Measurements from ENCODE around the gene IREB2. TPM values are rescaled to one million over a fixed set of nuclear protein-coding genes. Genes with fewer than 3 reads are reported as not detected.

Gene IREB2, protein sequence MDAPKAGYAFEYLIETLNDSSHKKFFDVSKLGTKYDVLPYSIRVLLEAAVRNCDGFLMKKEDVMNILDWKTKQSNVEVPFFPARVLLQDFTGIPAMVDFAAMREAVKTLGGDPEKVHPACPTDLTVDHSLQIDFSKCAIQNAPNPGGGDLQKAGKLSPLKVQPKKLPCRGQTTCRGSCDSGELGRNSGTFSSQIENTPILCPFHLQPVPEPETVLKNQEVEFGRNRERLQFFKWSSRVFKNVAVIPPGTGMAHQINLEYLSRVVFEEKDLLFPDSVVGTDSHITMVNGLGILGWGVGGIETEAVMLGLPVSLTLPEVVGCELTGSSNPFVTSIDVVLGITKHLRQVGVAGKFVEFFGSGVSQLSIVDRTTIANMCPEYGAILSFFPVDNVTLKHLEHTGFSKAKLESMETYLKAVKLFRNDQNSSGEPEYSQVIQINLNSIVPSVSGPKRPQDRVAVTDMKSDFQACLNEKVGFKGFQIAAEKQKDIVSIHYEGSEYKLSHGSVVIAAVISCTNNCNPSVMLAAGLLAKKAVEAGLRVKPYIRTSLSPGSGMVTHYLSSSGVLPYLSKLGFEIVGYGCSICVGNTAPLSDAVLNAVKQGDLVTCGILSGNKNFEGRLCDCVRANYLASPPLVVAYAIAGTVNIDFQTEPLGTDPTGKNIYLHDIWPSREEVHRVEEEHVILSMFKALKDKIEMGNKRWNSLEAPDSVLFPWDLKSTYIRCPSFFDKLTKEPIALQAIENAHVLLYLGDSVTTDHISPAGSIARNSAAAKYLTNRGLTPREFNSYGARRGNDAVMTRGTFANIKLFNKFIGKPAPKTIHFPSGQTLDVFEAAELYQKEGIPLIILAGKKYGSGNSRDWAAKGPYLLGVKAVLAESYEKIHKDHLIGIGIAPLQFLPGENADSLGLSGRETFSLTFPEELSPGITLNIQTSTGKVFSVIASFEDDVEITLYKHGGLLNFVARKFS
- total RNA-seq = 7.6 and 8.2 TPM in 2 replicates

DNA sequence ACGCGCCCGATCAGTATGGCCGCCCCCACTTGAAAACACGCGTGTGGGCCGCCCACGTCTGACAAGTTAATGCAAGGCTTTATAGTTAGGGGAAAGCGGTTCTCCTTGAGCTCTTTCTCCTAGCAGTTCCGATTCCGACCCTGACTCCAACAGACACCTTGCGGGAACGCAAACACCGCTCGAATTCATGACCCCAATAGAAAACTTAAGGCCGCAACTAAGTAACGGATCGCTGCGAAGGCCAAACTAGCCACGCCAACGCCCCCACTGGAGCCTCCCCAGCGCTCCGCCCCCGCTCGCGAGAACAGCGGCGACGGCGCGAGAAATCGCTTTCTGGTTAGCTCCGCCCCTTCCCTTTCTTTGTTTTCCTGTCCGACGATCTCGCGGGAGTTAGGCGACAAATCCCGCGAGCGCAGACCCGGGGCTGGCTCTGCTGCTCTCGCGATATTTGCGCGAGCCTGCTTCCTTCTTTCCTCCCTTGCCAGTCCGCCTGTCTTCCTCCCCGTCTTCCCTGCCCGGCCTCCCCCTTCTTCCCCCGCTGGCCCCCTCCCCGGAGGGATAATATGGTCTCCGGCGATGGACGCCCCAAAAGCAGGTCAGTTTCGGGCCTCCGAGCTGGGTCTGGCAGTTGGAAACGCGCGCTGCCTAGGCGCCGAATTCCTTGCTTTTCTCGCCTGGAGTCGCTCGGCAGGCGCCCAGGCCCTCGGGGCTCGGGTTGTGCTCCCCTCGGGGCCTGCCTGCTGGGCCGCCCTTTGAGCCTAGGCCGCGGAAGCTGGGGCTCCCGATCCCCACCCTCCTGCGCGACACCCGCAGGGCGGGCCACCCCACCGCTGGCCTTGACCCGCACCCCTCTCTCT, at the start of gene IREB2:
TSS of gene IREB2 (plus strand) at position 455 of the 857 bp plus-strand sequence. CDS start at position 577, 122 bp downstream.

DNA sequence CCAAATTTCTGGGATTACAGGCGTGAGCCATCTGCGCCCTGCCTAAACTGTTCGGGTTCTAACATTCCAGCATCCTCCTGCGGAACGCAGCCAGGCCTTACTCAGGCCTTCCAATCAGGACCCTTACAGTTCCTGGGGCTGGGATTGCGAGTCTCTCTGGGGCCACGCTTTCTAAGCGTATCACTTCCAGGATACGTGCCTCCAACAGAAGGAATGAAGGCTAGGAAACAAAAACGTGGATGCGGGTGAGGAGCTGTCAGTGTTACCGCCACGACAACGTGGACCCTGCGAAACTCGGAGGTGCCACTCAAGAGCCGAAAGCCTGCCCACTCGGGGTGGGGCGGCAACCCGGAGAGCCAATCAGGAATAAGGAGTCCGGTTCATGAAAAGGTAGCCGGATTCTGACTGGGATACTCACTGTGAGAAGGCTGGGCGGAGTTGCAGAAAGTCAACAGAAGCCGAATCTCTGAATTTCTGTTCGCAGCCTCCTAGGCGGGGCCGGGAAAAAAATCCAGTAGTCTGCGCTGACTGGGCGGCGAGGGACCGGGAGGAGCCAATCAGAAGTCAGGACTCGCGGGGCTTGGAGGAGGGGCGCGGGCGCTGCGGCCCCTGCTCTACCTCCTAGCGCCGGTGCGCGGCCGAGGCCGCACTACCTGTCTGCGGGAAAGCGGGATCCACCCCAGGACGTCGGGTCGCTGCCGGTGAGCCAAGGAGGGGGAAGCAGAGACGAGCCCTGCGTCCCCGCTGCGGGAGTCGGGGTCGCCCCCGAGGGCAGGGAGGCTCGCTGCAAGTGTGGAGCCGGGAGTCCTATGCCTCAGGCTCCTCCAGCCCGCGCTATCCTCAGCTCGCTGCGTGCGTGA, 69.2 kb downstream of the IREB2 start, which contains the start of gene HYKK:
TSS of gene HYKK (plus strand) at position 607 of the 860 bp plus-strand sequence. CDS start 5,512 bp downstream, outside the sequence.

DNA sequence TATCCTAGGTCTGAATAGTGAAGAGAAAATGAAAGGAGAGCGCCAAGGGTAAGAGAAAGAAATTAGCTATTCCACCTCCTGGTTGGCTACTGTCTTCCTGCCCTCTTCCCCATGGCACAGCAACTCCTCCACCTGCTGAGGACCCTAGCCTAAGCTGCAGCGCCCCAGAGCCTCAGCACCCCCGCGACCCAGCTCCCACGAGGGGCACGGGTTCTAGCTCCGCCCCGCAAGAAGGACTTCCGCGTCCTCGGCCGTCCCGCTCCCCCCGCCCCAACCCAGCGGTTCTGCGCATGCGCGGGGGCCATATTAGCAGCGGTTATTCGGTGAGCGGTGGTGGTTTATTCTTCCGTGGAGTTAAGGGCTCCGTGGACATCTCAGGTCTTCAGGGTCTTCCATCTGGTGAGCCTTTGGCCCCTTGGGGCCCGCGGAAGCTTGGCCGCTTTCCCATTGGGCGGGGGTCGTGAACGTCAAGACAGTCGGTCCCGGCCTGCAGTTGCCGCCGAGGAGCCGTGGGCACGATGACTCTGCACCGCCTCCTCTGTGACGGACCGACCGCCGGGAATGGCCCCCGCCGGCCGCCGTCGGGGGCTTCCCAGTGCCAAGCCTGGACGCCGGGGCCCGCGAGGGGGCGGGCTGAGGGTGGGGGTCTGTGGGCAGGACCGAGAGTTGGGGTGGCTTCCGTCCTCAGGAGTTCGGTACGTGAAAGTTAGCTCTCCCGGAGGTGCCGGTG, 102.3 kb downstream of the IREB2 start, which contains the start of gene PSMA4:
TSS of gene PSMA4 (plus strand) at position 304 of the 730 bp plus-strand sequence. CDS start 1,484 bp downstream, outside the sequence.

Other genes with a start within 250 kb of the IREB2 start
- not detected in 2 replicates for gene ACSBG1, start 203.7 kb upstream of the IREB2 start, total RNA-seq
- gene DNAJA4, start 173.7 kb upstream of the IREB2 start, total RNA-seq = 2.2 and 3.2 TPM in 2 replicates
- 58.9 and 83.6 TPM in 2 replicates for gene SKIC8, start 138.6 kb upstream of the IREB2 start, total RNA-seq
- gene CRABP1, start 97.9 kb upstream of the IREB2 start, total RNA-seq = not detected in 2 replicates
- gene HYKK, start 69.4 kb downstream of the IREB2 start, total RNA-seq = 3.8 and 4.1 TPM in 2 replicates
- 199 and 338 TPM in 2 replicates for gene PSMA4, start 102.2 kb downstream of the IREB2 start, total RNA-seq
- 1.4 and 3.8 TPM in 2 replicates for gene CHRNA5, start 127.3 kb downstream of the IREB2 start, total RNA-seq
- not detected in 2 replicates for gene CHRNA3, start 182.8 kb downstream of the IREB2 start, total RNA-seq
- not detected in 2 replicates for gene CHRNB4, start 203.0 kb downstream of the IREB2 start, total RNA-seq

All from hair follicular keratinocyte (primary cell).